HepG2 (cell line): ENCODE results near the gene TMEM185B.

Experiments
- CBFB ChIP-seq: sonication (generic); formaldehyde crosslinking; IDR thresholded peaks from 2 replicates; pipeline ENCODE4 v1.4.0; 2020; ENCODE audit warnings: missing genetic modification reagents
- CTCF ChIP-seq: sonication (generic); formaldehyde crosslinking; IDR thresholded peaks from 2 replicates; pipeline ENCODE4 v1.5.0; 2020; ENCODE audit warnings: mild to moderate bottlenecking, missing genetic modification reagents, moderate library complexity
- FOXA1 ChIP-seq, 2 experiments: fragments of 450-650 bp in 1 of 2; sonication (generic) in 1 of 2; formaldehyde crosslinking in 1 of 2; IDR thresholded peaks; 2 replicates each; pipeline versions ENCODE4 v1.4.0 to v1.6.1; 2016 to 2020; ENCODE audit warnings: missing genetic modification reagents in 1 of 2
- HOXA9 ChIP-seq: sonication (generic); formaldehyde crosslinking; IDR thresholded peaks from 2 replicates; pipeline ENCODE4 v1.8.1; 2022; ENCODE audit warnings: missing genetic modification reagents, mild to moderate bottlenecking, moderate library complexity, borderline replicate concordance
- POLR2A ChIP-seq, 2 experiments: IDR thresholded peaks; 2 replicates each; pipeline ENCODE4 v1.6.1; 2011; ENCODE audit warnings: low read depth in 2 of 2, low read length in 2 of 2, mild to moderate bottlenecking in 1 of 2, moderate library complexity in 1 of 2; ENCODE audit not compliant: insufficient read depth in 1 of 2
- RELA ChIP-seq: sonication (generic); formaldehyde crosslinking; IDR thresholded peaks from 2 replicates; pipeline ENCODE4 v1.4.0; 2020; ENCODE audit warnings: missing genetic modification reagents
- ZFX ChIP-seq: sonication (generic); formaldehyde crosslinking; IDR thresholded peaks from 2 replicates; pipeline ENCODE4 v1.4.0; 2020; ENCODE audit warnings: mild to moderate bottlenecking, low read depth, missing genetic modification reagents, moderate library complexity
- ZNF24 ChIP-seq: fragments of 450-650 bp; IDR thresholded peaks from 2 replicates; pipeline ENCODE4 v1.6.1; 2017; ENCODE audit warnings: antibody characterized with exemption, mild to moderate bottlenecking
- ZNF766 ChIP-seq: sonication (generic); formaldehyde crosslinking; IDR thresholded peaks from 2 replicates; pipeline ENCODE4 v1.5.0; 2020; ENCODE audit warnings: missing genetic modification reagents, borderline replicate concordance
- TF ChIP-seq, protein P1 (sequence below), 2 experiments: sonication (generic) in 1 of 2; formaldehyde crosslinking in 1 of 2; IDR thresholded peaks; 2 replicates each; pipeline versions ENCODE4 v1.5.1 to v1.6.1; 2011 to 2020; ENCODE audit warnings: borderline replicate concordance in 1 of 2, low read depth in 1 of 2, low read length in 1 of 2, mild to moderate bottlenecking in 1 of 2, missing genetic modification reagents in 1 of 2, moderate library complexity in 1 of 2
- TF ChIP-seq, protein P2 (sequence below), 2 experiments: IDR thresholded peaks; 2 replicates each; pipeline ENCODE4 v1.6.1; 2011 to 2012; ENCODE audit warnings: low read length in 2 of 2, borderline replicate concordance in 1 of 2, low read depth in 1 of 2, mild to moderate bottlenecking in 1 of 2, moderate library complexity in 1 of 2
- TF ChIP-seq, protein P3 (sequence below): IDR thresholded peaks from 2 replicates; pipeline ENCODE4 v1.6.1; 2016; ENCODE audit warnings: missing compliant biosample characterization, missing genetic modification reagents, borderline replicate concordance

GRCh38 chr2:120257522-120257921 lies 34.3 kb upstream of the TMEM185B start:
- TF ChIP-seq RELA (CRISPR knock-in tag) = no peak
- TF ChIP-seq ZNF24 = no peak
- TF ChIP-seq, protein P1, sequence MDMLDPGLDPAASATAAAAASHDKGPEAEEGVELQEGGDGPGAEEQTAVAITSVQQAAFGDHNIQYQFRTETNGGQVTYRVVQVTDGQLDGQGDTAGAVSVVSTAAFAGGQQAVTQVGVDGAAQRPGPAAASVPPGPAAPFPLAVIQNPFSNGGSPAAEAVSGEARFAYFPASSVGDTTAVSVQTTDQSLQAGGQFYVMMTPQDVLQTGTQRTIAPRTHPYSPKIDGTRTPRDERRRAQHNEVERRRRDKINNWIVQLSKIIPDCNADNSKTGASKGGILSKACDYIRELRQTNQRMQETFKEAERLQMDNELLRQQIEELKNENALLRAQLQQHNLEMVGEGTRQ (IDR thresholded peaks at IDR 0.05; ENCODE audit: low read depth, low read length) = no peak
- TF ChIP-seq, protein P1 (CRISPR knock-in tag; IDR thresholded peaks at IDR 0.05; ENCODE audit: borderline replicate concordance) = no peak
- TF ChIP-seq CBFB (CRISPR knock-in tag) = no peak
- no peak for TF ChIP-seq ZNF766
- no peak for TF ChIP-seq FOXA1 (IDR thresholded peaks at IDR 0.05)
- no peak for TF ChIP-seq FOXA1 (CRISPR knock-in tag; IDR thresholded peaks at IDR 0.05)
- TF ChIP-seq, protein P2, sequence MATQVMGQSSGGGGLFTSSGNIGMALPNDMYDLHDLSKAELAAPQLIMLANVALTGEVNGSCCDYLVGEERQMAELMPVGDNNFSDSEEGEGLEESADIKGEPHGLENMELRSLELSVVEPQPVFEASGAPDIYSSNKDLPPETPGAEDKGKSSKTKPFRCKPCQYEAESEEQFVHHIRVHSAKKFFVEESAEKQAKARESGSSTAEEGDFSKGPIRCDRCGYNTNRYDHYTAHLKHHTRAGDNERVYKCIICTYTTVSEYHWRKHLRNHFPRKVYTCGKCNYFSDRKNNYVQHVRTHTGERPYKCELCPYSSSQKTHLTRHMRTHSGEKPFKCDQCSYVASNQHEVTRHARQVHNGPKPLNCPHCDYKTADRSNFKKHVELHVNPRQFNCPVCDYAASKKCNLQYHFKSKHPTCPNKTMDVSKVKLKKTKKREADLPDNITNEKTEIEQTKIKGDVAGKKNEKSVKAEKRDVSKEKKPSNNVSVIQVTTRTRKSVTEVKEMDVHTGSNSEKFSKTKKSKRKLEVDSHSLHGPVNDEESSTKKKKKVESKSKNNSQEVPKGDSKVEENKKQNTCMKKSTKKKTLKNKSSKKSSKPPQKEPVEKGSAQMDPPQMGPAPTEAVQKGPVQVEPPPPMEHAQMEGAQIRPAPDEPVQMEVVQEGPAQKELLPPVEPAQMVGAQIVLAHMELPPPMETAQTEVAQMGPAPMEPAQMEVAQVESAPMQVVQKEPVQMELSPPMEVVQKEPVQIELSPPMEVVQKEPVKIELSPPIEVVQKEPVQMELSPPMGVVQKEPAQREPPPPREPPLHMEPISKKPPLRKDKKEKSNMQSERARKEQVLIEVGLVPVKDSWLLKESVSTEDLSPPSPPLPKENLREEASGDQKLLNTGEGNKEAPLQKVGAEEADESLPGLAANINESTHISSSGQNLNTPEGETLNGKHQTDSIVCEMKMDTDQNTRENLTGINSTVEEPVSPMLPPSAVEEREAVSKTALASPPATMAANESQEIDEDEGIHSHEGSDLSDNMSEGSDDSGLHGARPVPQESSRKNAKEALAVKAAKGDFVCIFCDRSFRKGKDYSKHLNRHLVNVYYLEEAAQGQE (IDR thresholded peaks at IDR 0.05; ENCODE audit: borderline replicate concordance in 1 of 2, low read depth in 1 of 2, low read length in 2 of 2) = no peak
- no peak for TF ChIP-seq HOXA9 (CRISPR knock-in tag)
- TF ChIP-seq, protein P3, sequence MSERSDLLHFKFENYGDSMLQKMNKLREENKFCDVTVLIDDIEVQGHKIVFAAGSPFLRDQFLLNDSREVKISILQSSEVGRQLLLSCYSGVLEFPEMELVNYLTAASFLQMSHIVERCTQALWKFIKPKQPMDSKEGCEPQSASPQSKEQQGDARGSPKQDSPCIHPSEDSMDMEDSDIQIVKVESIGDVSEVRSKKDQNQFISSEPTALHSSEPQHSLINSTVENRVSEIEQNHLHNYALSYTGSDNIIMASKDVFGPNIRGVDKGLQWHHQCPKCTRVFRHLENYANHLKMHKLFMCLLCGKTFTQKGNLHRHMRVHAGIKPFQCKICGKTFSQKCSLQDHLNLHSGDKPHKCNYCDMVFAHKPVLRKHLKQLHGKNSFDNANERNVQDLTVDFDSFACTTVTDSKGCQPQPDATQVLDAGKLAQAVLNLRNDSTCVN (CRISPR knock-in tag) = no peak
- TF ChIP-seq CTCF (CRISPR knock-in tag) = no peak
- no peak for TF ChIP-seq ZFX (CRISPR knock-in tag)
- TF ChIP-seq POLR2A (IDR thresholded peaks at IDR 0.05; ENCODE audit: insufficient read depth in 1 of 2, low read depth in 2 of 2, low read length in 2 of 2) = no peak
